Uterus (tissue), 2 donors: ENCODE measurements around the gene INPP1.
A peak's percentile ranks its signal among the peaks of the same experiment; 100 is the strongest.

Experiments used
- CTCF ChIP-seq, 4 experiments: fragments of 200-600 bp in 2 of 4; fragments of 450-650 bp in 2 of 4; sonication (generic) in 2 of 4; IDR thresholded peaks; one replicate each; pipeline ENCODE4 v1.5.1; 2016 to 2019; ENCODE audit warnings: antibody characterized with exemption in 4 of 4, mild to moderate bottlenecking in 2 of 4, moderate library complexity in 1 of 4
- POLR2A ChIP-seq, 2 donors: fragments of 450-650 bp; IDR thresholded peaks; one replicate each; pipeline ENCODE4 v1.6.1; 2016; ENCODE audit warnings: antibody characterized with exemption in 2 of 2, mild to moderate bottlenecking in 1 of 2, moderate library complexity in 1 of 2

GRCh38 chr2:190343536-190344275, at the start of gene INPP1:
- peak; percentile 59 to 78 for TF ChIP-seq POLR2A (IDR thresholded peaks at IDR 0.05)
- no peak for TF ChIP-seq CTCF (IDR thresholded peaks at IDR 0.05)
